ENCODE results near the gene PMCH.
"Not testable (repeated sequence)": the region's sequence is repeated elsewhere in the genome, so short reads cannot be mapped to it uniquely, and the experiment has no call there.

The PMCH gene, protein sequence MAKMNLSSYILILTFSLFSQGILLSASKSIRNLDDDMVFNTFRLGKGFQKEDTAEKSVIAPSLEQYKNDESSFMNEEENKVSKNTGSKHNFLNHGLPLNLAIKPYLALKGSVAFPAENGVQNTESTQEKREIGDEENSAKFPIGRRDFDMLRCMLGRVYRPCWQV
- total RNA-seq: 0 to 0.91 reads per million in 2 donors

DNA sequence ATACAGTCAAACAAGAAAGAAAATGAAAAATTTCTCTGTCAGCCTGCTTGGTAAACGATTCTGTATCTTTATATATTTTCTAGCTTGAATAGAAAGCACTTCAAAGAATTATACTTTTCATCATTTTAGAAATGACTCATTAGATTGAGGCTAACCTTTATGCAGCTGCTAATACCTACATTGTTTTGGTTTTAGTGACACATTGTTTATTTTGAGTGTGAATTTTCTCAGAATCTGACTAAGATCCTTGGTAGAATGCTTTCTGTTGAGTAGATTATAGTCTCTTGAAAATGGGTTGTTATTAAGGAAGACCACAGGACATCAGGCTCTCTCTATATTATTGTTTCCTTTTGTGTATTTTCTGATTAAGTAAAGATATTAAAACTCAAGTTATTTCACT is at the start of gene PMCH:
TSS of gene PMCH (minus strand) at position 45 of the 400 bp plus-strand sequence. CDS start 63 bp downstream, outside the sequence.
- DNase-seq: no peak

- not testable (repeated sequence) for DNase-seq
Observed at GRCh38 chr12:102240859-102241258, 43.2 kb upstream of the PMCH start.

DNA sequence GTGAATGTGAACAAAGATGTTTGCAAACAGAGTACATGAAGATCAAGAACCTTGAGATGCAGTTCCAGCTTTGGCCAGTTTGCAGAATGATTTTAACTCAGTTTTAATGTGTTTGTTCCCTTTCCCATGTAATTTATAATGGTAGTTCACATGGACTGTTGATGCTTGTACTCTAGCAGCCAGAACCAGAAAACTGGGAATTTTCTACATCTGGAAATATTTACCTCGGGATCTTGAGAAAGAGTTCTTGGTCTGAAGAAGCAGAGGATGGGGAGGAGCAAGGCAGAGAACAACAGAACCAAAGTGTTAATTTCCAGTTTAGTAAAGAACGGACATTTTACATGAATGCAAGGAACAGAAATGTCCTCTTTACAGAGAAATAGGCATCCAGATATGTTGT is 37.0 kb upstream of the PMCH start:
- no peak for DNase-seq

DNA sequence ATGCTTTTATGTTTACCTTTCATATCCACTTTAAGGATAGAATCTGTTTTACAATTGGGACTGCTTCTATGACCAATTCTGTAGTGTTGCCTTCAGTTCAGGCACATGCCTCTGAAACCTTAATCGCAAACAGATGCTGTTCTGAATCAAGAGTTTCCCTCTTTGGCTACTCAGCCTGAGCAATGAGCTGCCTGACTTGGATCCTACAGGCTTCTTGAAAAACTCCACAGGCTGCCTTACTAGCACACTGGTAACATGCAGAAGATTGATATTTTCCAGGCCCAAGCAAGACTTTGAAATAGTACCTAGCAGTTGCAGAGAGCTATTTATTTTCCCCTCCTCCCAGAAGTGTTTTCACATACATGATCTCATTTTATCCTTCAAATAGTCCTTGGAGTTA is 34.8 kb upstream of the PMCH start:
- DNase-seq: no peak

- DNase-seq: no peak
Observed at GRCh38 chr12:102232036-102232435, 34.4 kb upstream of the PMCH start.

DNA sequence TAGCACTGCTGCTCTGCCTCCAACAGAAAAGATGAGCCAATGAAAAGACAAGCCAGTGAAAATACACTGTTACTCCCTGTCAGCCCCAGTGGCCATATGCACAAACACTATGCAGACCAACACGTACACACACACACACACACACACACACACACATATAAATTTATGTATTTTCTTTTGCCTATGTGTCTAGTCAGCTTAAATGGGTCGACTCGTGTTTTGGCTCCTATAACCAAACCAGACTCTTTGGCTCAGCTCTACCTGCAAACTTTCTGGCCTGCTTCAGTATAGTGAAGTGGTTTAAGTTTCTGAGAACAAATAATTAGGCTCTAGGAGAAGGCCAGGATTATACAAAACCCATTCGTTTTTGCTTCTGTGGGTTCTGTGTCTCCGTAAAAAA is 30.3 kb upstream of the PMCH start:
- DNase-seq: no peak

- DNase-seq: no peak
Observed at GRCh38 chr12:102220736-102221135, 23.1 kb upstream of the PMCH start.

- no peak for DNase-seq
Observed at GRCh38 chr12:102215992-102216691, 18.5 kb upstream of the PMCH start.

DNA sequence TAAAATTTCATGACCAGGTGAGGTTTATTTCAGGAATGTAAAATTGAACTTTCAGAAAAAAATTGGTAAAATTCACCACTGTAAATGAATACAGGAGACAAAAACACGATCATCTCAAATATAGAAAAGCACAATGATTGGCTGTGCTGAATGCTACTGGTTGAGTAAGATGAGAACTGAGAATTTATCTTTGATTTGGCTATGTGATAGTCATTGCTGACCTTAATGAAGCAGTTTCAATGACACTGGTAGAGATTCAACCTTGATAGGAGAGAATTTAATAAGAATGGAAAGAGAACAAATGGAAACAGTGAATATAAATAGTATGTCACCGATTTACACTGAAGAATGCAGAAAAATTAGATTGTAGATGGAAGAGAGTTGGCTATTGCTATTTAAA is 6.4 kb upstream of the PMCH start:
- no peak for DNase-seq

DNA sequence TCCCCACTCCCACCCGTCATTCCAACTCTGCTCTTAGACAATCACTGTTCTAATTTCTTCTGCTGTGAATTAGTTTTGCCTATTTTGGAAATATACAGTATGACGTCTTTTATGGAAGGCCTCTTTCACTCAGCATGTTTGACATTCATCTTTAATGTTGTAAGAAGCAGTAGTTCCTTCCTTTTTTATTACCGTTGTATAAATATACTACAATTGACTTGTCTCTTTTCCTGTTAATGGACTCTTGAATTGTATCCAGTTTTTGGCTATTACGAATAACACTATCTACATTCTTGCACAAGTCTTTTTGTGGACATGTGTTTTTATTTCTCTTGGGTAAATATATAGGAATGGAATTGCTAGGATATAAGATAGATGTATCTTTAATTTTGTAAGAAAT is 4.9 kb upstream of the PMCH start:
- no peak for DNase-seq

DNA sequence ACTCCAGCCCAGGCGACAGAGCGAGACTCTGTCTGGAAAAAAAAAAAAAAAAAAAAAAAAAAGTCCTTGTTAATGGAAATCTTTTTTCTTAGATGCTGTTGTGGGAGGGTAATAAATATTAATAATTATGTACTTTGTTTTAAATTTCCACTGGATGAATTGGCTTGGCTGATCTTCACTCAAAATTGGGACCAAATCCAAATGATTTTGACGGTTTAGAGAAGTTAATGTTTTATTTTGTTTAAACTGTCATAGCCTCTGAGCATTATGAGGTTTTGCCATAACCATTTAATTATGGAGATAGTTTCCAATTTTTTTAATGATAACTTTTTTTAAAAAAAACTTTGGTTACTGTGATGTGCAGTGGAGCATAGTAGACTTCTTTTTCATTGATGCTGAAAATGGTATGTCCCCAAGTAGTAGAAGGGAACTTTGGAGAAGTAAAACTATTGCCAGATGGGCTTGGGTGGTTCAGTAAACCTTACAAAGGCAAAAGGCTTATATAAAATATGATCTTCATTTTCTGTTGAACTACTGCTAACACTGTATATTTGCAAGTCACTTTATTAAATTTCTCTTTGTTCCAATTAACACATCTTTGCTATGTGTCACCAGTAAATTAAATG is 3.9 kb upstream of the PMCH start:
- no peak for DNase-seq

- no peak for DNase-seq
Observed at GRCh38 chr12:102195826-102196225, 1.8 kb downstream of the PMCH start.

- DNase-seq: no peak
Observed at GRCh38 chr12:102182635-102183034, 15.0 kb downstream of the PMCH start.

DNA sequence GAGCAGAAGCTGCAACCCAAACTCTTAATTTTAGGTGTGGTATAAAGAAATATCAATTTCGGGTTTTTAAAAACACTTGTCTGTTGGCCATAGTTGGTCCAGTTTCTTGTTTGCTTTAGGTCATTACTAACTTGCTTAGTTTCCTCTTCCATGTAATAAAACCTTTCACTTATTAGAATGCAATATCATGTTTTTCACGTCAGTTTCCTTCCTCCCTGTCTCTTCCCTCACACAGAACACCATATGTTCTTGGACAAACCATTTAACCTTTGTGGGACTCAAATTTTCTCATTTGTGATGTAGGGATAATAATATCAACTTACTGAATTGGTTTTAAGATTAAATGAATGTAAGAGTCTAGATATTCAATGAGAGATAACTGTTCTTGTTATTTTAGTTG is 22.9 kb downstream of the PMCH start:
- no peak for DNase-seq

GRCh38 chr12:102174117-102174516 is 23.5 kb downstream of the PMCH start:
- DNase-seq: no peak

- DNase-seq: no peak
Observed at GRCh38 chr12:102172436-102172835, 25.2 kb downstream of the PMCH start.

GRCh38 chr12:102171951-102172350 is 25.7 kb downstream of the PMCH start:
- DNase-seq: no peak

DNA sequence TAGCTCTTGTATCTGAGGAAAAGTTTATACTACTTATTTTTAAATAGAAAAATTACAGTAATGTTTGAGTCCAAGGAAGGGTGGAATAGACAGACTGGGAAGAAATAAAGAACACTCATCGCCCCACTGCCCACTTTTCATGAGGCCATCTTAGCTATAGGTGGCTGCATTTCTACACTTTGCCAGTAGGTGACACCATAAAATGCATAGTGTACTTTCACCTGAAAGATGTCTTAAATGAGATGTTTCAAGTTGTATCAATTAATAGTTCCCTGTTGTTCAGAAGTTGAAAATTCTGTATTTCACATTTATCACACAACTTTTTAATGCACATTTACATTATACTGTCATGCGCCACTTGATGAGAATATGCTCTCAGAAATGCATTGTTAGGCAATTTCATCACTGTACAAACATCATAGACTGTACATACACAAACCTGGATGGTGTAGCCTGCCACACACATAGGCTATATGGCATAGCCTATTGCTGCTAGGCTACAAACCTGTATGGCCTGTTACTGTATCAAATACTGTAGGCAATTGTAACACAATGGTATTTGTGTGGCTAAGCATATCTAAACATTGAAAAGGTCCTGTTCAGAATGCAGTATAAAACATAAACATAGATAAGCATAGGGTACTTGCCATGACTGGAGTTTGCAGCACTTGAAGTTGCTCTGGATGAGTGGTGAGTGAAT is 27.6 kb downstream of the PMCH start:
- DNase-seq: no peak

GRCh38 chr12:102167821-102168604 is 29.6 kb downstream of the PMCH start:
- no peak for DNase-seq

DNA sequence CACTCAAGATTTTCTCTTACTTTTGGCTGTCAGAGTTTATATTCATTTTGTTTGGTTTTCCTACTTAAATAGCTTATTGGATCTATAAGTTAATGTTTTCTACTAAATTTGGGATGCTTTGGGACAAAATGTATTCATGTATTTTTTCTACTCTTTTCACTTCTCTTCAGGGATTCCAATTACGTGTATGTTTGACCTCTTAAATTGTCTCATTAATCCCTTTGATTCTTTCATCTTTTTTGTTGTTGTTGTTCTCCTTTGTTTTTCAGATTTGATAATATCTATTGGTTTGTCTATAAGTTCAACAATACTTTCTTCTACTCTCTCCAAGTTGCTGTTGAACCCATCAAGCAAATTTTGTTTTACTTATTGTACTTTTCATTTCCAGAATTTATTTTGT is 34.2 kb downstream of the PMCH start:
- no peak for DNase-seq

DNA sequence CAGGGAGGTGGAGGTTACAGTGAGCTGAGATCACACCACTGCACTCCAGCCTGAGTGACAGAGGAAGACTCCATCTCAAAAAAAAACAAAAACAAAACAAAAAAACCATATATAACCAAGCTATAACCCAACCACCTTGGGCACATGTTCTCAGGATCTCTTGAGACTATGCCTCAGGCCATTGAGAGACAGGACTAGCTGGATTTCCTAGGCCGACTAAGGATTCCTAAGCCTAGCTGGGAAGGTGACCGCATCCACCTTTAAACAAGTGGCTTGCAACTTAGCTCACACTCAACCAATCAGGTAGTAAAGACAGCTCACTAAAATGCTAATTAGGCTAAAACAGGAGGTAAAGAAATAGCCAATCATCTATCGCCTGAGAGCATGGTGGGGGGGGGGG is 42.4 kb downstream of the PMCH start:
- not testable (repeated sequence) for DNase-seq

DNA sequence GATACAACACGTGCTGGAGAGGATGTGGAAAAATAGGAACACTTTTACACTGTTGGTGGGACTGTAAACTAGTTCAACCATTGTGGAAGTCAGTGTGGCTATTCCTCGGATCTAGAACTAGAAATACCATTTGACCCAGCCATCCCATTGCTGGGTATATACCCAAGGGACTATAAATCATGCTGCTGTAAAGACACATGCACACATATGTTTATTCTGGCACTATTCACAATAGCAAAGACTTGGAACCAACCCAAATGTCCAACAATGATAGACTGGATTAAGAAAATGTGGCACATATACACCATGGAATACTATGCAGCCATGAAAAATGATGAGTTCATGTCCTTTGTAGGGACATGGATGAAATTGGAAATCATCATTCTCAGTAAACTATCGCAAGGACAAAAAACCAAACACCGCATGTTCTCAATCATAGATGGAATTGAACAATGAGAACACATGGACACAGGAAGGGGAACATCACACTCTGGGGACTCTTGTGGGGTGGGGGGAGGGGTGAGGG is 50.5 kb downstream of the PMCH start:
- not testable (repeated sequence) for DNase-seq

All from T-helper 9 cell (primary cell).